Fibroblast of lung (primary cell): ENCODE results near the gene SYNE1. TPM values are rescaled to one million over a fixed set of nuclear protein-coding genes. Genes with fewer than 3 reads are reported as not detected.

ENCODE experiments used
- DNase-seq, 2 donors: peaks; one replicate each; pipeline versions ENCODE4 v3.0.0 to v3.0.0-alpha.2; 2010; ENCODE audit warnings: low read depth in 2 of 2
- H2AFZ ChIP-seq: 2 replicates; pipeline ENCODE4 v1.5.1; 2012; ENCODE audit warnings: low read length, control low read depth, inconsistent platforms
- H3K27ac ChIP-seq: 2 replicates; pipeline ENCODE4 v1.5.1; 2011; ENCODE audit warnings: low read length, control low read depth; ENCODE audit not compliant: insufficient read depth
- H3K27me3 ChIP-seq: 2 replicates; pipeline ENCODE4 v1.5.1; 2011; ENCODE audit warnings: mild to moderate bottlenecking, low read length; ENCODE audit not compliant: control insufficient read depth, insufficient read depth
- H3K36me3 ChIP-seq: 2 replicates; pipeline ENCODE4 v1.5.1; 2011; ENCODE audit warnings: low read length; ENCODE audit not compliant: control insufficient read depth, insufficient read depth
- H3K4me1 ChIP-seq: 2 replicates; pipeline ENCODE4 v1.5.1; 2011; ENCODE audit warnings: low read length; ENCODE audit not compliant: control insufficient read depth, insufficient read depth; ENCODE audit errors: extremely low read depth
- H3K4me2 ChIP-seq: 2 replicates; pipeline ENCODE4 v1.5.1; 2011; ENCODE audit warnings: low read length, control low read depth; ENCODE audit not compliant: insufficient read depth; ENCODE audit errors: extremely low read depth
- H3K4me3 ChIP-seq, 4 experiments: fragments of 200-600 bp in 1 of 4; sonication (generic) in 1 of 4; replicated peaks in 1 of 4; 2 replicates each; pipeline ENCODE4 v1.5.1; 2011 to 2016; ENCODE audit warnings: low read length in 4 of 4, low read depth in 3 of 4, mild to moderate bottlenecking in 3 of 4, control low read depth in 2 of 4, inconsistent platforms in 1 of 4, mixed read lengths in 1 of 4; ENCODE audit not compliant: insufficient read depth in 1 of 4; ENCODE audit errors: control extremely low read depth in 1 of 4
- H3K79me2 ChIP-seq: 2 replicates; pipeline ENCODE4 v1.5.1; 2012; ENCODE audit warnings: mild to moderate bottlenecking, low read length, inconsistent platforms; ENCODE audit not compliant: control insufficient read depth, insufficient read depth
- H3K9ac ChIP-seq: 2 replicates; pipeline ENCODE4 v1.5.1; 2011; ENCODE audit warnings: mild to moderate bottlenecking, low read length, control low read depth; ENCODE audit not compliant: insufficient read depth
- H3K9me3 ChIP-seq: 2 replicates; pipeline ENCODE4 v1.5.1; 2012; ENCODE audit warnings: low read depth, low read length; ENCODE audit not compliant: control insufficient read depth, insufficient read depth
- H4K20me1 ChIP-seq: 2 replicates; pipeline ENCODE4 v1.5.1; 2011; ENCODE audit warnings: low read length; ENCODE audit not compliant: control insufficient read depth, insufficient read depth; ENCODE audit errors: extremely low read depth
- EZH2 ChIP-seq: IDR thresholded peaks from 2 replicates; pipeline ENCODE4 v1.5.1; 2012; ENCODE audit warnings: low read length, control low read depth, mild to moderate bottlenecking; ENCODE audit errors: missing control alignments
- polyA plus RNA-seq, 2 donors: library from polyadenylated mRNA; depleted of rRNA in 1 of 2; stranded (reverse) in 1 of 2; unstranded in 1 of 2; fragments of >200 nt; gene quantifications; 2 replicates each; pipeline ENCODE4 v1.2.1, GENCODE V29; 2011 to 2012; ENCODE audit warnings: missing spikeins in 1 of 2
- total RNA-seq: library from RNA; depleted of rRNA; stranded (reverse); fragments of >200 nt; gene quantifications from 2 replicates; pipeline ENCODE4 v1.2.1, GENCODE V29; 2014
- TF ChIP-seq, protein P1 (sequence below), 2 donors: IDR thresholded peaks in 1 of 2; conservative IDR thresholded peaks in 1 of 2; 1 replicate in 1 of 2; 2 replicates in 1 of 2; pipeline ENCODE4 v1.5.1; 2011 to 2012; ENCODE audit warnings: low read length in 2 of 2, control low read depth in 1 of 2, inconsistent platforms in 1 of 2, low read depth in 1 of 2, mild to moderate bottlenecking in 1 of 2

SYNE1 gene
- total and polyA plus RNA-seq, 2 donors (not counting 1 experiment from before 2014, with no cell fraction given): 21.7 to 219 TPM

DNA sequence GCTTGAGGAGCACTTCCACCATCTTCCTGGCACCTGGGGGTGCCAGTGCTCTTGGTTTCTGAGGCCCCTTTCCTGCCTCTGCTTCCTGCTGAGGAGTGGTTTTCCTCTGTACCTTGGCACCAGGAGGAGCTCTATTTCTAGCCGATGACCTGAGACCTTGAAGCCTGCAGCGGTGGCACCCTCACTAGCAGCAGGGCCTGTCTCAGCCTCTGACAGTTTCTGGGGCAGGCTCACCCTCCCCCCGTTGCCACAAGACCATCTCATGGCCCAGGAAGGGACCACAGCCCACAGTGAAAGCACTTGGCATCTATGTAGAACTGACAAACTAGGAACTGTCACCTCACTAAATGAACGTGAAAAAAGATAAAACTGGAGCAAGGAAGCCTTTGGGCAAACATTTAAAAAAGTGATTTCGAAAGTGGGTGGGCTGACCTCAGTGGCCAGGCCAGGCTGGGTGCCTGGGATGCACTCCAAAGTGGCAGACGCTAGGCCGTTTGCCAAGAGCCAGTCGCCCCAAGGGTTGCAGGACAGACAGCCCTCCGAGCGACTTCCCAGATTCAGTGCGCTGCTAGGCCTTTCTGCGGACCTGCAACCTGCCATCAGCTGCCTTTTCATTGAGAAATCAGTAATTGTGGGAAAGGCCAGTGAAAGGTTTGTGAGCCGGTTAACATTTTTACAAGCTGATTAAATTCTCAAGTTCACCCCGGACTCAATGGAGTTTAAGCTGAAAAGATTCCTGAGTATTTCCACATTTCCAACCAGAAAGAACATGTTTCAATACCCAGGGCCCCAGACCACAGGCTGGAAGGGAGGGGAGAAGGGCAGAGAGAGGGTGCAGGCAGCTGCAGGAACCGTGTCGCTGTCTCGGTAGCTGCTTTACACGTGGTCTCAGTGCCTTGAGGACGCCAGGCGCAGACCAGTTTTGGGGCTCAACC lies 526.0 kb downstream of the SYNE1 start:
- peak; percentile 27 to 78 for DNase-seq
- Histone ChIP-seq H3K27ac (no peak overlapping the region), H2AFZ (peak overlapping the region; percentile 37), H3K9me3 (no peaks in the 10 kb centered on the region), H4K20me1 (no peaks in the 10 kb centered on the region), H3K79me2 (no peaks in the 10 kb centered on the region), H3K36me3 (no peaks in the 10 kb centered on the region), H3K9ac (no peak overlapping the region), H3K4me1 (no peaks in the 10 kb centered on the region), H3K4me3 (no peak overlapping the region), H3K4me2 (no peak overlapping the region), H3K27me3 (no peaks in the 10 kb centered on the region)
- TF ChIP-seq, protein P1, sequence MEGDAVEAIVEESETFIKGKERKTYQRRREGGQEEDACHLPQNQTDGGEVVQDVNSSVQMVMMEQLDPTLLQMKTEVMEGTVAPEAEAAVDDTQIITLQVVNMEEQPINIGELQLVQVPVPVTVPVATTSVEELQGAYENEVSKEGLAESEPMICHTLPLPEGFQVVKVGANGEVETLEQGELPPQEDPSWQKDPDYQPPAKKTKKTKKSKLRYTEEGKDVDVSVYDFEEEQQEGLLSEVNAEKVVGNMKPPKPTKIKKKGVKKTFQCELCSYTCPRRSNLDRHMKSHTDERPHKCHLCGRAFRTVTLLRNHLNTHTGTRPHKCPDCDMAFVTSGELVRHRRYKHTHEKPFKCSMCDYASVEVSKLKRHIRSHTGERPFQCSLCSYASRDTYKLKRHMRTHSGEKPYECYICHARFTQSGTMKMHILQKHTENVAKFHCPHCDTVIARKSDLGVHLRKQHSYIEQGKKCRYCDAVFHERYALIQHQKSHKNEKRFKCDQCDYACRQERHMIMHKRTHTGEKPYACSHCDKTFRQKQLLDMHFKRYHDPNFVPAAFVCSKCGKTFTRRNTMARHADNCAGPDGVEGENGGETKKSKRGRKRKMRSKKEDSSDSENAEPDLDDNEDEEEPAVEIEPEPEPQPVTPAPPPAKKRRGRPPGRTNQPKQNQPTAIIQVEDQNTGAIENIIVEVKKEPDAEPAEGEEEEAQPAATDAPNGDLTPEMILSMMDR (conservative IDR thresholded peaks at IDR 0.05 in 1 of 2, IDR thresholded peaks at IDR 0.05 in 1 of 2; ENCODE audit: low read depth in 1 of 2, low read length in 2 of 2): no peak
- no peak for TF ChIP-seq EZH2

DNA sequence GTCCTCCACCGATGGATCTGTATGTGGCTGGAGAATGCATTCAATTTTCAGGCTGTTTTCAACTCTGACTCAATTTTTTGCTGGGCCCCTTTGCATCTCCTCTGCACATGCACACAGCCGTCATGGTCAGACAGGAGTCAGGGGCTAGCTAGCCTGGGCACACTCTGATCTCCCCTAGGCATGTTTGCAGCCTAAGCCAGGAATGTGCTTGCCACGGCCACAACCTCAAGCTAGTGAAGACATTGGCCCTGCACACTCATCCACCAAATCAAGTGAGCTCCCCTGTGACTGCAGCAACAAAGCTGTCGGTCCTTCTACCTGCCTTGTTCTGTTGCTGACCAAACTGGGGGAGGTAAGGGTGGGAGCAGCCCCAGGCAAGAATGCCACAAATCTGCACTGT lies 529.2 kb downstream of the SYNE1 start:
- Histone ChIP-seq H3K79me2 (no peaks in the 10 kb centered on the region), H4K20me1 (no peaks in the 10 kb centered on the region), H3K4me1 (no peaks in the 10 kb centered on the region), H3K36me3 (no peaks in the 10 kb centered on the region), H3K9me3 (no peaks in the 10 kb centered on the region), H3K9ac (no peak overlapping the region), H3K27me3 (no peaks in the 10 kb centered on the region), H3K27ac (no peak overlapping the region), H3K4me3 (no peak overlapping the region), H2AFZ (no peak overlapping the region), H3K4me2 (no peak overlapping the region)
- no peak for TF ChIP-seq EZH2
- TF ChIP-seq, protein P1 (conservative IDR thresholded peaks at IDR 0.05 in 1 of 2, IDR thresholded peaks at IDR 0.05 in 1 of 2; ENCODE audit: low read depth in 1 of 2, low read length in 2 of 2): no peak
- no peak for DNase-seq

DNA sequence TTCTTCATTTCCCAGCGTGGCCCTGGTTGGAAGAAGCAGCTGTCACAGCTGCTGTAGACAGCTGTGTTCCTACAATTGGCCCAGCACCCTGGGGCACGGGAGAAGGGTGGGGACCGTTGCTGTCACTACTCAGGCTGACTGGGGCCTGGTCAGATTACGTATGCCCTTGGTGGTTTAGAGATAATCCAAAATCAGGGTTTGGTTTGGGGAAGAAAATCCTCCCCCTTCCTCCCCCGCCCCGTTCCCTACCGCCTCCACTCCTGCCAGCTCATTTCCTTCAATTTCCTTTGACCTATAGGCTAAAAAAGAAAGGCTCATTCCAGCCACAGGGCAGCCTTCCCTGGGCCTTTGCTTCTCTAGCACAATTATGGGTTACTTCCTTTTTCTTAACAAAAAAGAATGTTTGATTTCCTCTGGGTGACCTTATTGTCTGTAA lies 537.0 kb downstream of the SYNE1 start:
- H2AFZ ChIP-seq: peak overlapping the region; percentile 49
- no peak overlapping the region for H3K27ac ChIP-seq
- peaks cover 14% of the 10 kb centered on the region for H3K4me1 ChIP-seq
- peak; percentile 40 to 71 for DNase-seq
- H3K9ac ChIP-seq: no peak overlapping the region
- H3K4me2 ChIP-seq: peak overlapping the region; percentile 48
- H3K4me3 ChIP-seq: no peak overlapping the region
- TF ChIP-seq EZH2: no peak
- TF ChIP-seq, protein P1 (conservative IDR thresholded peaks at IDR 0.05 in 1 of 2, IDR thresholded peaks at IDR 0.05 in 1 of 2; ENCODE audit: low read depth in 1 of 2, low read length in 2 of 2): no peak
- no peaks in the 10 kb centered on the region for H4K20me1 ChIP-seq
- H3K79me2 ChIP-seq: no peaks in the 10 kb centered on the region
- peaks cover 2% of the 10 kb centered on the region for H3K9me3 ChIP-seq
- no peaks in the 10 kb centered on the region for H3K27me3 ChIP-seq
- no peaks in the 10 kb centered on the region for H3K36me3 ChIP-seq
